HCEC 1CT (cell line): ENCODE measurements around the gene TMSB4X.
A peak's percentile ranks its signal among the peaks of the same experiment; 100 is the strongest.
"Not testable (repeated sequence)": the region's sequence is repeated elsewhere in the genome, so short reads cannot be mapped to it uniquely, and the experiment has no call there.

Experiments used
- DNase-seq: peaks from one replicate; pipeline ENCODE4 v3.0.0-alpha.2; 2017

The TMSB4X gene

GRCh38 chrX:12976819-12977732, 2.2 kb downstream of the TMSB4X start:
- DNase-seq, result peak; percentile 19

- DNase-seq, result peak; percentile 36
Observed at GRCh38 chrX:12977761-12978204, 2.9 kb downstream of the TMSB4X start.

GRCh38 chrX:12978205-12979025, 3.5 kb downstream of the TMSB4X start:
- DNase-seq, result peak; percentile 77

GRCh38 chrX:12979026-12979607, 4.2 kb downstream of the TMSB4X start:
- no peak for DNase-seq

DNA sequence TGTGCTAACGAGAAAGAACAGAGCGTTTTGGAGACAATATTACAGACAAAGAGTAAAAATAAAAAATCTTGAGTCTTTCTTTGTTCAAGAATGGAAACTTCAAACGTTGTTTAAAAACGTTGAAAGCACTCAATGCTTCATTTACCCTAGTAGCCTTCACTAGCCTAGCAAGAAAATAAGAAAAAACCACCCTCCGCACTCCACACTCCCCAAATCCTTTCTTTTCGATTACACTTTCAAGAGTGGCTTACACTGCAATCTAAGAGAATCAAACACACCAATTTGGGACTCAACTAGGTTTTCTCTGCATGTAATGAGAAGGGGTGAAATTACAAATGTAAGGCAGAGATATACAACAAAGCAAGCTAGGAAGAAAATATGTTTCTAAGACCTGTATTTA, 4.7 kb downstream of the TMSB4X start:
- no peak for DNase-seq

GRCh38 chrX:12980039-12980438, 5.1 kb downstream of the TMSB4X start:
- not testable (repeated sequence) for DNase-seq

- DNase-seq, result no peak
Observed at GRCh38 chrX:12981880-12982279, 7.0 kb downstream of the TMSB4X start.

DNA sequence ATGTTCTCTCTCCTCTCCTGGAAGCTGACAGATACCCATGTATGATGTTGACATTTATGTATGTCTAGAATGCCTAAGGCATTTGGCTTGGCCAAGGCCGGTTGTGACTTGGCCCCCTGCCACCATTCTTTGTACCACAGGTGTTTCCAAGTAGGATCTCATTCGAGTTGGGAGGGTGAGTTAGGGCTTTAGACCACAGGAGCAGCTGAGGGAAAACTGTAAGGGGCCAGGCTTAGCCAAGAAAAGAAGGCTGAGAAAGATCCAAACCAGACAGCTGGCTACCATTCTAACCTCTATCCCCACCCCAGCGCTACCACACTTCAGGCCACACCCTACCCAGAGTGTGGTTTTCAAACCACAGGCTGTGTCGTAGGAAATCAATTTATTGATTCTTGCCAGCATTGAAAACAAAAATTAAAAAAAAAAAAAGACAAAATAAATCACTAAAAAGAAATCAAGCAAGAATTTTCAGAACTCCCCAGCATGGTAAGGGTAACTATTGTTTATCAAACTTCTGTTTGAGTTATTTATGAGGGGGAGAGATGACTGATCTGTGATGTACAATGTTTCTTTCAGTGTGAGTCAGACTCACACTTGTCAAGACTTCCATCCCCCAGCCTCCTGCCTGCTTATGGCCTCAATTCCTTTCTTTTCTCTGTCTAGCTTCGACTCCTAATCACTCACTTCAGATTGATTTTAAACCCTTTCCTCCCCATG, 9.9 kb downstream of the TMSB4X start:
- peak; percentile 36 for DNase-seq

GRCh38 chrX:12985331-12985730, 10.4 kb downstream of the TMSB4X start:
- no peak for DNase-seq

DNA sequence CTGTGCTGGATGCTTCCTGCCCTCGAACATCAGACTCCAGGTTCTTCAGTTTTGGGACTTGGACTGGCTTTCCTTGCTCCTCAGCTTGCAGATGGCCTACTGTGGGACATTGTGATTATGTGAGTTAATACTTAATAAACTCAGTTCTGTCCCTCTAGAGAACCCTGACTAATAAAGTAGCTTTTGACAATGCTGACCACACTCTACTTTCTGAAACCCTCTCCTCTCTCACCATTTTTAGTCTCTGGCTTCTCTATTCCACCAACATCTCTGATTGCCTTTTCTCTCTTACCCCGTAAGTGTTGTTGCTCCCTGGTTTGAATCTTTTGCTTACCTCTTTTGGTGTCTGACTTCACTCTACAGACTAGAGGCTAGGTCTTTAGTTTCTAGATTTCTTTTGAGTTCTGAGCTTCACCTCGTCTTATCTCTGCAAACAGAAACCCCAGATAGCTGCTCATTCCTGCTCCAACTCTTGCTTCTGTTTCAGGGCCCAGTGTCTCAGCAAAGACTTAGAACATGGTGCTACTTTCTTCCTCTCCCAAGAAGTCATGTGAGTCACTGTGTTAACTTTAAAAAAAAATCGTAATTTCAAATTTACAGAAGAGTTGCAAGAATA, 11.4 kb downstream of the TMSB4X start:
- DNase-seq, result no peak

- DNase-seq, result peak; percentile 35
Observed at GRCh38 chrX:12986886-12987285, 12.0 kb downstream of the TMSB4X start.

- DNase-seq, result no peak
Observed at GRCh38 chrX:12987340-12987739, 12.4 kb downstream of the TMSB4X start.

DNA sequence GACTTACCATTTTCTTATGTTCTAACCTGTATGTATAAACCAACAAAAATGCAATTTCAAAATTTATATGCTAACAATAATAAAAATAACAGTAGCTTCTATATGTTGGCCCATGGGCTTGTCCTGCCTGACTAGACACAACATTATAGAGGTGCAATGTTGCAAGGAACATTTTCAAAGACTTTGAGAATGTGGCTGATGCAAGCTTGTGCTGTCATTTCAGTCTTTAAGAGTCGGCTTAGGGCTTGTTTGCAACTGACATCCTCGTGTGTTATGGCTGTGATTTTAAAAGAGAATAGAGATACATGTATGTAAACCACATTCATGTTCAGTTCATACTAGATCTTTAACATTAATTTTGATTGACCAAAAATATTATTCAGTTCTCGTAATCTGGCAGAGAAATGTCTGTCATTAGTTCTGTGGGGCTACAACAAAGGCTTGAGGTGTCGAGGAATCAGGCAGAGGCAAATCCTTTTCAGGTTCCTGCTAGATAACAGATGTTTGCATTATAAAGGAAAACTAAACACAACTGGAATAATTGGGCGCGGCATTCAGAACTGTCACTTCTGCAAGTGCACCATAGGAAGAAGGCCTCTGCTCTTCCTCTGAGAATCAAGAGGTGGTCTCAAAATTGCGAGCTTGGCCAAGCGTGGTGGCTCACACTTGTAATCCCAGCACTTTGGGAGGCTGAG, 13.1 kb downstream of the TMSB4X start:
- no peak for DNase-seq

DNA sequence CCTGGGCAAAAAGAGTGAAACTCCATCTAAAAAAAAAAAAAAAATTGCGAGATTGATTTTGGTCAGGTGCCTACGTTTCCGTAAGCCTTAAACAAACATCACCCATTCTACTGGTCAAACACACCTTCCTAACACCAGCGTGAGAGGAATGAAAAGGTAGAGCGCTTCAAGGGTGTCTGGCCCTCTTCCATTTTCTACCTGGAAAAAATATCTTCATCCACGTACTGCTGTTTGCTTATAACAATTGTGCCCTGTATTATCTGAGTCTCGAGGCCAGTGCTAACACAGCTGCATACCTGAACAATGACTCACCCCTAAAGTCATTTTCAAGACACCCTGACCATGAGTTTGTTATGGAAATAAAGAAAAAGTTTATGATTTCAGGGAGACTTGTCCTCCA, 13.9 kb downstream of the TMSB4X start:
- DNase-seq, result peak; percentile 51

- DNase-seq, result peak; percentile 3
Observed at GRCh38 chrX:12989461-12989860, 14.6 kb downstream of the TMSB4X start.

- DNase-seq, result no peak
Observed at GRCh38 chrX:12991575-12991974, 16.7 kb downstream of the TMSB4X start.

DNA sequence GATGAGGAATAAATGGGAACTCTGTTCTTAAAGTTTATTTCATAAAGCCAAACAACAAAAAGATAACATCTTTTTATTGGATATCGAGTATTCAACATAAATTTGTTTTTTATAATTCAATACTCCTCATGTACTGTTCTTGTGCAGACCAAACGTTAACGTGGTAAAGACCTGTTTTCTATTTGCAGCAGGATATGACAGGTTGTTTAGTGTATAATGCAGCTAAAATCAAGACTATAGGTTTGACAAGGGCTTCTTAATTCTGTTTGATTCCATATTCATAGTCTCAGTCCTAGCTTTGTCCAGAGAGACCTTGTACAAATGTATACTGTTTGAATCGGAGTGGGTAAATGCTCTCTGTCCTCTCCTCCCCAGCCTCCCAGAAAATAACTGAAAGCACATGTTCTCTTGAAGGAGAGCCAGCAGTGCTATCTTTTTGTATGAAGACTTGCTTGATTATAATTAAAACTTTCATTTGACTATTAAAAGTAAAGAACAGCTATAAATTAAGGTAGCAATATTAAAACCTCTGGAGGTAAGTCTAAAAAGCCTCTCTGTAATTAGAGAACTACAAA, 17.7 kb downstream of the TMSB4X start:
- DNase-seq, result no peak

DNA sequence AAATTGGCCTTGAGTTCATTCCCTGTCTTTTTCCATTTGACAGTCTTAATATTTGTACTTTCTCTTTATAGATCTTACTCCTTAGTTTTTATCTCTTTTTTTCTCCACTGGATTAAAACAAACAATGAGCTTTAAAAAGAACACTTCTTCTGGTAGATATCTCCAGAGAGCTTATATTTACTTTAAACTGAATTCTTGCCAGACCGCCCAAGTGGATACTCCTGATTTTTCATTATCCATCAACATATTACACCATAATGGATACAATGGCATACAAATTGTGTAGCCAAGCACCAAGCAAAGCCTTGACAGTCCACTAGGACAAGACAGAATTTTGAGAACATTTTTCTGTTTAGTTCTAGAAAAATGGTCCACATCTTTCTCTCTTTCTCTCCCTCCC, 18.9 kb downstream of the TMSB4X start:
- DNase-seq, result no peak

GRCh38 chrX:12994321-12994720, 19.4 kb downstream of the TMSB4X start:
- no peak for DNase-seq

GRCh38 chrX:12996934-12997435, 22.1 kb downstream of the TMSB4X start:
- no peak for DNase-seq
